HG03045 (cell line): ENCODE data around the gene NUAK1.

ENCODE experiments used
- ATAC-seq: cut with Tn5 transposase; IDR thresholded peaks from one replicate; pipeline ENCODE4 v1.9.1; 2021; ENCODE audit warnings: mild to moderate bottlenecking, moderate library complexity; ENCODE audit not compliant: unreplicated experiment

The NUAK1 gene

DNA sequence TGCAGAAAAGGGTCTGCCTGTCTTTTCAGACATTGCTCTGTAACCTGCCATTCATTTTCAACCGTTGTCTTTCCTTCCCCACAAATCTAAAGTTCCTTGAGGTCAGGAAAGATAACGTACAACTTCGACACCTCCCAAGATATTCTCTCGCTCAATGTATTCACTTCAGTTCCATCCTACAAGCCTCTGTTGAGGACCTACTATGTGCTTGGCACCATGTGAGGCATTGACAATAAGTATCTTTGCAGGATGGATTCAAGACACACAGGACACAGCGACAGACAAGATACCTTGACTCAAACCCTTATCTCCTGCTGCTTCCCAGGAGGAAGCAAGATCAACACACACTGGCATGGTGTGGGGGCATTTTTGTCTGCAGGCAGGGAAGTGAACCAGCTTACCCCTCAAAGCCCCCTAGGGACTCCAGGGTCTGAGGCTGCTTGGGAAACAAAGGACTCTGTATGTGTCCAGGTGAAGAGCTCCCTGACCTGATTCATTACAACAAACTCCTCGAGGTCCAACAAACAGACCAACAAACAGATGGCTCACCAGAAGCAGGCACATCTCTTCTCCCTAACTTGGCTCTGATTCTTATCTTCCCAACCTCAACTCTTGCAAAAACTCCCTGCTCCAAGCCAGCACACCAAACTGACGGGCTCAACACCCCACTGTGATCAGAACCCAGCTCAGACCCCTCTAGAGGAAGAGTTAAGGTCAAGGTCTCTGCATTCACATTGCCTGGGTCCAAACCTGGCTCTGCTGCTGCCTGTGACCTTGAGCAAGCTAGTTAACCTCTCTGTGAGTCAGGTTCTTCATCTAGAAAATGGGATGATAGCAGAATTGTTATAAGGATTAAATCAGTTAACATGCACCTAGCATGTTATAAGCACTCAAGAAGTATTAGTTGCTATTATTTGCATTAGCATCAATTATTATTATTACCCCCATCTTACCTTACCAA lies 6.3 kb downstream of the NUAK1 start:
- ATAC-seq, result no peak

DNA sequence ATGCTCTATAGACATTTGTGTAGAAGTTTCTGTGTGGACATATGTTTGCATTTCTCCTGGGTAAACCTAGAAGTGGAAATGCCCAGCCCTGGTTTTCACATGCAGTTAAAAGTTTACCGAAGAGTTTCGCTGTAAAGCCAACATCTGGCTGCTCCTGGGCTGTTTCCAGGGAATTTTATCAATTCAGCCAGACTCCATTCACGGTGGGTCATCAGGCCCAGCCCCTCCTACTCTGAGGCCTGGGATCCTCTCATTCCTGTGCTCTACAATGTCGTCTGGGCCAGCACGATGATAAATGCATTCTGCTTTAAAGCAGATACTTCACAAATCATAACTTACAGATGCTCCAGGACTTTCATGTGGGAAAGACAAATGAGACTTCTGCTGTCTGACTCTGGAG lies 7.1 kb downstream of the NUAK1 start:
- ATAC-seq, result no peak

GRCh38 chr12:106130474-106131113 lies 8.2 kb downstream of the NUAK1 start:
- no peak for ATAC-seq

GRCh38 chr12:106128585-106129328 lies 10.0 kb downstream of the NUAK1 start:
- no peak for ATAC-seq

DNA sequence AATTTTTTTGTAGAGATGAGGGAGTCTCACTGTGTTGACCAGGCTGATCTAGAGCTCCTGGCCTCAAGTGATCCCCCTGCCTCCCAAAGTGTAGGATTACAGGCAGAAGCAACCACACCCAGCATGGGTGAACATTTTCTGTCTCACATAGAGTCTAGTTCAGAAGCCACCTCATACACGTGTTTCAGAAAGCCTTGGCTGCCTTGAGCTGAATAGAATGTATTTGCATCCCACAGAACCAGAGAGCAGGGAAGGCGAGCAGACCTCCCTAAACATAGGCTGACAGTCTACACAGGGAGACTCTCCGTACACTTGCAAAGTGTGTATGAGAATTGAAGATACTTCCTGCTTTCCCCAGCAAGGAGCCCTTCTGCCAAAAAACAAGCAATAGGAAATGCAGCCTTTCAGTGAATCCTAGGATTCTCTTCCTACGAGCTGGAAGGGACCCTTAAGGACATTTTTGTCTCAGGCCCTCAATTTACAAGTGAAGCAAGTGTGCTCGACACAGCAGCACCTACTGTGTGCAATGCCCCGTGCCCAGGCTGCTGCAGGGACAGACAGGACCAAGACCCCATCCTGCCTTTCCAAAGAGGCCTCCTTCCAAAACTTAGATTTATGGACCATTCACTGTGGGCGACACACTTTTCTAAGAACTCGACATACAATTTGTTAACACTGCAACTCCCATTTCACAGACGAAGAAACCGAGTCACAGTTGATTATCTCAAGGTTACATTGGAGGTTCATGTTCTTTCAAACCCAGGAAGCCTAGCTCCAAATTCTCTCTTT lies 11.2 kb downstream of the NUAK1 start:
- ATAC-seq, result no peak

- ATAC-seq, result no peak
These were observed 12.1 kb downstream of the NUAK1 start for GRCh38 chr12:106126441-106127337.

DNA sequence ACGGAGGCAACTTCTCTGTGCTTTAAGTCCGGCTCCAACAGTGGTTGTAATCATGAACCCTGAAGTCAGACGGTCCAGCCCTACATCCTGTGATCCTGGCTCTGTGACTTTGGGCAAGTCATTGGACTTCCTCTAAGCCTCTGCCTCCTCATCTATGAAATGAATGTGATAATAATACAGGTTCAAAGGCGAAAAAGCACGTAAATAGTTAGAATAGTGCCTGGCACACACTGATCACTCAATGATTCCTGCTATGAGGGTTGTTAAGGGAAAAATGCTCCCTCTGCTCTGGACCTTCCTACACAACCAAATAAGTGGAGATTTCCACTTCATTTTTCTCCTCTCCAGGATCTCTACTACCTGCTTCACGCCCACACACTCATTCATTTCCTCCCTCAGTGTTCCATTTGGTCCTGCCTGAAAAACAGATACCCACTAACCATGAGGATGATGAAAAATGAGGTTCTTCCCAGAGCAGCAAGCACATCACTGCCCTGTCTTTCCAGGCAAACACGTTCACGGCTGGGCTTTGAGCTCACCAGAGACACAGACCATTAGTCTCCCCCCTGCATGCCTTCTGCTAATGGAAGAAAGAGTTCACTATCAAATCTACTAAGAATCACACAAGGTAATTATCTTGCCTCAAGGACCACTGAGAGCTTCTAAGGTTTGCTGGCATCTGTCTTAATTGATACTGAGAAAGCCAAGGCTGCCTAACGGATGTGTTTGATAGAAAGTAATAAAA lies 13.2 kb downstream of the NUAK1 start:
- ATAC-seq, result no peak

GRCh38 chr12:106123551-106124081 lies 15.1 kb downstream of the NUAK1 start:
- no peak for ATAC-seq

DNA sequence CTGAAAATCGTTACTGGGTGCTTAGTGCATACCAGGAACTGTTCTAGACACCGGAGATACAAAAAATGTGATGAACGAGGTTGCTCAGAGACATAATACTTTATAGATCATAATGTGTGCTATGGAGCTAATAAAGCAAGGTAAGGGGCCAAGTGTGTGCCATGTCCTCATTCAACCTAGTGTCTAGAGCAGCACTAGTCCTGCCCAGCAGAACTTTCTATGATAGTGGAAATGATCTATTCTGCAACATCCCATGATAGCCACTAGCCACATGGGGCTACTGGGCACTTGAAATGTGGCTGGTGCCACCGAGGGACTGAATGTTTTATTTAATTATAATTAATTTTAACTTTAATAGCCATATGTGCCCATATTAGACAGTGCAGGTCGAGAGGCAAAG lies 15.6 kb downstream of the NUAK1 start:
- no peak for ATAC-seq

DNA sequence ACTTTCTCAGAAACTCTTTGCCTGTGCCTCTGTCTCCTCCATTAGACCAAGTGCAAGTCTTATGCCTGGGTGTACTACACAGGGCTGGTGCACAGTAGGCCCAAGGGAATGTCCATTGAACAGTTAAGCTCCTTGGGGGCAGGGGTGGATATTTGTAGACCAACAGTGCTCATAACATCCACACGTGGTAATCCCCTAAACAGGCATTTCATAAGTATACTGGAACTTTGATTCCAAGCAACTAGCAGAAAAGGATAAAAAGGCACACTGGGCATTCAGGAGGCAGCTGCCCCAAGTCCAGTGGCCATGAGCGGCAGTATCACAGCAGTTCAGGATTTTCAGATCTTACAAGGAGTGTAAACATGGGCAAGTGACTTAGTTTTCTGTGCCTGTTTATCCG lies 16.8 kb downstream of the NUAK1 start:
- ATAC-seq, result no peak

GRCh38 chr12:106120519-106121105 lies 18.1 kb downstream of the NUAK1 start:
- no peak for ATAC-seq

DNA sequence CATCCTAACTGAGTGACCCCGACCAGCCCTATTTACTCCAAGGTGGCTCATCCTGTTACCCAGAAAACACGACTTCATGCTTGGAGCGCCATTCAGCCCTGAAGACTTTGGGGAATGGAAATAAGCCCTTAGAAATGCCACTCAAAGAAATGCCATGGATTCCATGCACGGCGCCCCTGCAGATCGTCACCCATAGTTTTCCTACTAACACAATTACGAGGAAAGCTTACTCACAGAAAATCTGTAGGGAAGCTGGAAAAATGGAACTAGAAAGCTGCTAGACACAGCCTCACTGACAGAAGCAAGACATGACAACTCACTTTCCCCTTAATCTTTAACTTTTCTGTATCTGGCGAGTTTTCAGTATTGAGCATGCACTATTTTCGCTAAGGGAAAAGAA lies 19.5 kb downstream of the NUAK1 start:
- ATAC-seq, result no peak

- no peak for ATAC-seq
These were observed 20.2 kb downstream of the NUAK1 start for GRCh38 chr12:106118381-106119130.

DNA sequence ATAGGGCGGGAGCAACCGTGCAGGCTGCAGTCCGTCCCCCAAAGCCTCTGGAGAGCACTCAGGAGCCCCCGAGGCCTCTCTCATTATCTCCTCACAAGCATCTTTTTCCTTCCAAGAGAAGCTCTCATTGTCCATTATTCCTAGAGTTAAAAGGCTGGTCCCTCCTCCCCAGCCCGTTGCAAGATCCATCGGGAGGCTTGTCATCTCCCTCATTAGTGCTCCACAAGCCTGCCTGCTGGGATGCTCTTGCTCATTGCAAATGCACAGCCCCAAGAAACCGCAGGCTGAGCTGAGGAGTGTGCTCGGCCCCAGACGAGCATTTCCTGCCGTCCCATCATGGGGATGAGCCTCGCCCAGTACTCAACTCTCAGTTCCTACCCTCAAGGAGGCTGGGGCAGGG lies 23.3 kb downstream of the NUAK1 start:
- no peak for ATAC-seq

- no peak for ATAC-seq
These were observed 24.2 kb downstream of the NUAK1 start for GRCh38 chr12:106114447-106115068.

- no peak for ATAC-seq
These were observed 24.8 kb downstream of the NUAK1 start for GRCh38 chr12:106113824-106114446.

DNA sequence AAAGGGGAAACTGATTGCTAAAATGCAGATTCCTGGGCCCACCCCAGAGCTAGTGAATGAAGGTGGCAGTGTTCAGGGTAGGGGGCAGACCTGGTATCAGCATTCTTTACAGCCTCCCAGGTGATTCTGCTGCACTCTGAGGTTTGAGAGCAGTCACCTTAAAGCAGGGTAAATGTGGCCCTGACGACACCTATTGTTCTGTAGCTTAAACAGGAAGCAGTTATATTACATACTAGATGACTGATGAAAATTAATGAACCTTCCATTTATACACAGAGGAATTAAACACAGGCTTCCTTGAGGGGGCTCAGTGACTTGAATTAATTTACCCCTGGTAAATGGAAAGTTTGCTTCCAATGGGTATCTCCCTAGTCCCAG lies 25.3 kb downstream of the NUAK1 start:
- no peak for ATAC-seq
